ENCODE results near the gene PRR16. TPM values are rescaled to one million over a fixed set of nuclear protein-coding genes. Genes with fewer than 3 reads are reported as not detected.
"Not testable (repeated sequence)": the region's sequence is repeated elsewhere in the genome, so short reads cannot be mapped to it uniquely, and the experiment has no call there.

Gene PRR16
- 1 to 10 TPM; 4.3 to 6.0 TPM for total RNA-seq
- long read RNA-seq, donor 1, partial matches to known transcripts, result 3 of 5 reads
- long read RNA-seq, donor 1, other reads (novel, unspliced or antisense), result 2 of 5 reads
- long read RNA-seq, donor 2, partial matches to known transcripts, result 0 of 3 reads
- long read RNA-seq, donor 2, other reads (novel, unspliced or antisense), result 3 of 3 reads

DNA sequence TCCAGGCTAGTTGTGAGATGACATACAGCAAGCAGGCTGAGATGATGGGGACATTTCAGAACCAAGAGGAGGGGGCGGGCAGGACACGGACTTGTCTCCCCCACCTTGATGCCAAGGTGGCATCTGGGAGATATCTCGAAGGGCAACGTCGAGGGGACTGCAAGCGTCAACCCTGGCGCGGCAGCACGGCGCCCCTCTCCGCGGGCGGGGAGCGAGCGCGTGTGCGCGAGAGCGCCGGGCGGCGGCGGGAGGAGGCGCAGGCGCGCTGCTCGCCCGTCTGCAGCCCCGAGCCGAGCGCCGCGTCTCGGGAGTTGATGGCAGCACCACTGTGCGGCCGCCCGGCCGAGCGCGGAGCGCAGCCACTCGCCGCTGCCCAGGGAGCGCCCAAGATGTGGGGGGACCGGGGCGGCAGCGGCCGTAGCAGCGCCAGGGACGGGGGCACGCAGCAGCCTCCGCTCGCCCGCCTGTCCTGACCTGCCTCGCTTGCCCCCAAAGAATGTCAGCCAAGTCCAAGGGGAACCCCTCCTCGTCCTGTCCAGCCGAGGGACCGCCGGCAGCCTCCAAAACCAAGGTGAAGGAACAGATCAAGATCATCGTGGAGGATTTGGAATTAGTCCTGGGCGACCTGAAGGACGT lies at the start of gene PRR16:
Gene PRR16 (plus strand): TSS at position 310 of the 636 bp plus-strand sequence.
- intact Hi-C loops (cut with DNase I), result no loop called here
- peak; percentile 86 for DNase-seq (ENCODE audit: low spot score)

DNA sequence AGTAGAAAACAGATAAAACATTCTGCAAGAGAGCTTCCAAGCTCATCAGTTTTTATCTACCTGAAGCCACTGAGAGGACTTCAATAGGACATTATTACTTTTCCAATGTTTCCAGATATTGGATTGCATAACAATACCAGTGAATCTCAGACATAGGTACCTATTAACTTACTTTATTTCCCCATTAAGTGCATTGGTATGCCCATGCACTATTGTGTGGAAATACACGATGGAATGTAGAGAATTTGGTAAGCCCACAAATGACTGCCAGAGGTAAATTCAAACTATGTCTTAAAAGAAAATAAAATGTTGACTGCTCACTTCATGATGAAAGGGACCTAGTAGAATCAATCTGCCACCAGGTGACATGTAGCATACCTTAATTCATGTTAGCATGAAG lies 48.1 kb upstream of the PRR16 start:
- intact Hi-C loops (cut with DNase I), result no loop called here
- DNase-seq (ENCODE audit: low spot score), result no peak

DNA sequence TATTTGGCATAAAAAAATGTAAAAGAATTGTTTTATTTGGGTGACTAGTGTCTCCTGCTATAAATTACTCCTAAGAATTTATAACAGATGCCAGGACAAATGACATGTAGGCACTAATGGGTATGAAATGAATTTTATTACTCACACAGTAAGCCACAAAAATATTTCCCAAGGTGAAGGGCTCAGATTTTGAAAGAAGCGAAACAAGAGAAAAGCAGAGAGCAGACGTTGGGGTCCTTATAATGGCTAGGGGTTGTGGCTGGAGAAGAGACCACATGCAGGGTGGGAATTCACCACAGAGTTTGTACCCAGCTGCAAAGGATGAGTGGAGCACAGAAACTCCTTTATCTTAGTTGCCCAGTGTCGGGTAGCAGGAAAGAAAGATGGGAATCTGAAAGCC lies 45.0 kb upstream of the PRR16 start:
- intact Hi-C loops (cut with DNase I), result no loop called here
- no peak for DNase-seq (ENCODE audit: low spot score)

DNA sequence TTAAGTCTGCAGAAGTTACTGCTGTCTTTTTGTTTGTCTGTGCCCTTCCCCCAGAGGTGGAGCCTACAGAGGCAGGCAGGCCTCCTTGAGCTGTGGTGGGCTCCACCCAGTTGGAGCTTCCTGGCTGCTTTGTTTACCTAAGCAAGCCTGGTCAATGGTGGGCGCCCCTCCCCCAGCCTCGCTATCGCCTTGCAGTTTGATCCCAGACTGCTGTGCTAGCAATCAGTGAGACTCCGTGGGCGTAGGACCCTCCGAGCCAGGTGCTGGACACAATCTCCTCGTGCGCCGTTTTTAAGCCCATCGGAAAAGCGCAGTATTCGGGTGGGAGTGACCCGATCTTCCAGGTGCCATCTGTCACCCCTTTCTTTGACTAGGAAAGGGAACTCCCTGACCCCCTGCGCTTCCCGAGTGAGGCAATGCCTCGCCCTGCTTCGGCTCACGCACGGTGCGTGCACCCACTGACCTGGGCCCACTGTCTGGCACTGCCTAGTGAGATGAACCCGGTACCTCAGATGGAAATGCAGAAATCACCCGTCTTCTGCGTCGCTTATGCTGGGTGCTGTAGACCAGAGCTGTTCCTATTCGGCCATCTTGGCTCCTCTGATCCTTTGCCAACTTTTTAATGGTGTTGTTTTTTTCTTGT lies 37.3 kb upstream of the PRR16 start:
- intact Hi-C loops (cut with DNase I), result not testable (repeated sequence)

DNA sequence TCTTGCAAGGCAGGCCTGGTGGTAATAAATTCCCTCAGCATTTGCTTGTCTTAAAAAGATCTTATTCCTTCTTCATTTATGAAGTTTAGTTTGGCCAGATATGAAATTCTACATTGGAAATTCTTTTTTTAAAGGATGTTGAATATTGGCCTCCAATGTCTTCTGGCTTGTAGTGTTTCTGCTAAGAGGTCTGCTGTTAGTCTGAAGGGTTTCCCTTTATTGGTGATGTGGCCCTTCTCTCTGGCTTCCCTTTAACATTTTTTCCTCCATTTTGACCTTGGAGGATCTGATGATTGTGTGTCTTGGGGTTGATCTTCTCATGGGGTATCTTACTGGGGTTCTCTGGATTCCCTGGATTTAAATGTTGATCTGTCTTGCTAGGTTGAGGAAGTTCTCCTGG lies 33.5 kb upstream of the PRR16 start:
- intact Hi-C loops (cut with DNase I), result no loop called here
- no peak for DNase-seq (ENCODE audit: low spot score)

More for the DNA sequence above, 37.3 kb upstream of the PRR16 start:
- not testable (repeated sequence) for DNase-seq (ENCODE audit: low spot score)

DNA sequence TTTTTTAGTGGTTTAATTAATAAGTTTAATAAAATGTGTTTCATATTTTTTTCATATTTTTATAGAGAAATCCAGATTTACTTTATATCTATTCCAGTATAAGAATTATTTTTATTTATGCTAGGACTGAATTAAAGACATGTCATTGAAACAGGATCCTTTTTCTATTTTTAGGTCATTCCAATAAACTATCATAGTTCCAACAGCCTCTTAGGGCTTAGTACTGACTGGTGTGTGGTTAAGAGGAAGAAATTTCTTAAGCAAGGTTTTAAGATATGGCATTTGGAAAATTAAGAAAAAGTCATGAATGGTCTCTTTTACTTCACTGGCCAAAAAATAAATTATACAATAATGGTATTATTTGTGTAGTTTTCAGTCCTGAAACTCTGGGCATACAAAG lies 31.2 kb upstream of the PRR16 start:
- intact Hi-C loops (cut with DNase I), result no loop called here
- DNase-seq (ENCODE audit: low spot score), result no peak

DNA sequence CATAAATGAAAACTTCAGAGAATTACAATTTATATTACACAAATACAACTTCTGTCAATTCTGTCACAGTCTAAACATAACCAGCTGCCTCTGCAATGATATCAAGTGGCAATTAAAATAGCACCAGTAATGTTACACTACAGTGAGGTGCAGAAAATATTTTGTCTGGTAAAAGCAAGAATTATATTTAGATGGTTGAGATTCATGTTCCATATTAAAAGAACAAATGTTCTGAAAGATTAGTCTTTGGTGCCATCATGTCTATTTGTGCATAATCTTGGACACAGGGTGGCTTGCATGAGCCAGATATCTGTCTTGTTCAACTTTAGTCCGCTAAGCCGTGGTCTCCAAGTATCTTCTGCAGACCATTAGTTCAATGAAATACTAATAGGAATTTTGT lies 29.0 kb upstream of the PRR16 start:
- intact Hi-C loops (cut with DNase I), result no loop called here
- no peak for DNase-seq (ENCODE audit: low spot score)

DNA sequence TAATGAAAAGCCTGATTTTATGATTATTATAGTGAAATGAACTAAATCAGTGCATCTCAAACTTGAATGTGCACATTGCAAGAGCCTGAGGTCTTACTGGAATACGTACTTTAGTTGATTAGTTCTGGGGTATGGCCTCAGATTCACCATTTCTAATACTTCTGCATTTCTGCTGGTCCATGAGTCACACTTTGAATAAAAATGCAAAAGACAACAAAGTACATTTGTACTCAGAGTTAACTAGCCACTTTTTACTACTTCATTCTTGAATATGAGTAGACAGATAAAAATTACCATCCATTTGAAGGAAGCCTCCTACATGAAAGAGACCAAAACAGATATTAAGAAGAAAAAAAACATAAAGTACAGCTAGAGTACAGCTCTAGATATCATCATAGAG lies 27.1 kb upstream of the PRR16 start:
- DNase-seq (ENCODE audit: low spot score), result no peak
- intact Hi-C loops (cut with DNase I), result no loop called here

DNA sequence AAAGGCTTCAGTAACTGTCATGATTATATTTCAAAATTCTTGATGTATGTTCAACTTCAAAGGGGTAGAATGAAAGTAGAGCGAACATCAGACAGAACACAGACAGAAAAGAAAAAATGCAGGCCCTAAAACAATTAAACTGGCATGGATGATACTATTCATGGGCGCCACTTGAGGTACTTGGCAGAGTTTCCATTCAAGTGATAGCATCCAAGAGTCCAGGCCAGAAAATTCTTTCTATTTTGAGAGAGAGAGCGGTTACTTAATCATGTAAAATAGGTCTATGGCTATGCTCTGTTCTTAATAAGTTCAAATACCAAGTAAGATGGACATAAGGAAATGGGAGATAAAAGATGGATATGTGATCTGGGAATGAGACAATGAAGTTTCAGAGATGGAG lies 21.4 kb upstream of the PRR16 start:
- intact Hi-C loops (cut with DNase I), result no loop called here
- no peak for DNase-seq (ENCODE audit: low spot score)

DNA sequence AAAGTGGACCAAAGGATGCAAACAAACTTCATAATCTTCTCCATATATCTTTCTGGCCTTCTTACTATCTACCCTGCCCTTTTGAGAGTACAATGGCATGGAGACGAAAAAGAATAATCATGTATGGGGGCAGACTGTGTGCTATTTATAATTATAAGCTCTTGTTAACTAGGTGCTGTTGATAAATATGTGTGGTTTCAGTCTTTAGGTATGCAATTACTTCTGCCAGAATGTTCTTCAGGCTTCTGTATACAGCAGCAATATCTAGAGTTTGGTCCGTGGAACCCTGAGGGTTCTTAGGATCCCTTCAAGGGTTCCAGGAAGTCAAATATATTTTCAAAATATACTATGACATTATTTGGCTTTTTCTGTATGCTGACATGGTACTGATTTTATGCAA lies 20.5 kb upstream of the PRR16 start:
- intact Hi-C loops (cut with DNase I), result no loop called here
- DNase-seq (ENCODE audit: low spot score), result no peak

DNA sequence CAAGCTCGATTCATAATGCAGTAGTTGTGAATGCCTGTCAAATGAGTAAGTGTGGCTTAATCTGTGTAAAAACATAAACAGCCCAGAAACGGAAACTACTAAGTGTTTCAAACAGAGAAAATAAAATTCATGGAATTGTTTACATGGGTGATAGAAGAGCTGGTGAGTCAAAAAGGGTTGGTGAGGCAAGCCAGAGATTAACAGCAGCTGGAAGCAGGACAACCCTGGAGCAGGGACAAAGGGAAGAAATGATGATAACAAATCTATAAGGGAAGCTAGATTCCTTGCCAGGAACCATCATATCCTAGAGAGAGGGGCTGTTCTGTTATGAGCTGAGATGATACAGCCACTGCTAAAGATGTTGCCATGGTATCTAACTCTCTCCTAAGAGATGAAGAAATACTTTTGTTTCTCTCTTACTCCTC lies 18.0 kb upstream of the PRR16 start:
- DNase-seq (ENCODE audit: low spot score), result no peak
- intact Hi-C loops (cut with DNase I), result no loop called here

DNA sequence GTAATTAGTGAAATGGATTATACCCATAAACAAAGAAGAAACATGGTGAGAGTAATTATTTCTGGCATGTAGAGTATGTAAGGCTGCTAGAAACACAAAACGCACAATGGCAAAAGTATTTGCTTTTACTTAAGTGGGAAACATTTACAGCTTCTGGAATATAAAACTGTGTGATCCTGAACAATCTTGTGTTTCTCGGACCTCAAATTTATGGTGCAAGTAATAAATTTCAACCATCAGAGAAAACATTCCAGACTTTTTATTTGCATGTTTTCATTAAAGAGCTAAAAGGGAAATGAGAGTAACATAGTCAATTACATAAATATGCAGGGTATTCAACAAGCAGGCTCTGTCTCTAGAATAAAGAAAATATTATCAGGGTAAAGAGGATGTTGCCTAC lies 17.2 kb upstream of the PRR16 start:
- DNase-seq (ENCODE audit: low spot score), result no peak
- intact Hi-C loops (cut with DNase I), result no loop called here

DNA sequence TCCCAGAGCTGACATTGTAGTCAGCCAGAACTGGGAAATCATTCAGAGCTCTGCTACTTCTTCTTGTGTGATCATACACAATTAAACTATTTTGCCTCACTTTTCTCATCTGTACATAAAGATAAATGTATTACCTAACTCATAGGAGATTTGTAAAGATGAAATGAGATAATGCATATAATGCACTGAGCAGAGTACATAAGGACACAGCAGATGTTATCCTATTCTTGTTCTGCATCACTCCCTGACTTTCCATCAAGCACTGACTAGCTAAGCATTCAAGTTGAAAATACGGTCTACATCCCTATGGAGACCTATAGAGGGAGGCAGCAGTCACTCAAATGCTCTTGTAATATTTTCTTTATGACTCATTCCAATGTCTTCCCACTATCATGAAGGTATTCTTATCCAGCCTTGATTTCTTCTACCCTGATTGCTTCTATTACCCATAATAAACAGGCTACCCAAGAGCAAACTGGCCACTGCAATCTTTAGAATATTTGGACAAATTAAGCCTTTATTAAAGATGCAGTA lies 16.3 kb upstream of the PRR16 start:
- DNase-seq (ENCODE audit: low spot score), result no peak
- intact Hi-C loops (cut with DNase I), result no loop called here

DNA sequence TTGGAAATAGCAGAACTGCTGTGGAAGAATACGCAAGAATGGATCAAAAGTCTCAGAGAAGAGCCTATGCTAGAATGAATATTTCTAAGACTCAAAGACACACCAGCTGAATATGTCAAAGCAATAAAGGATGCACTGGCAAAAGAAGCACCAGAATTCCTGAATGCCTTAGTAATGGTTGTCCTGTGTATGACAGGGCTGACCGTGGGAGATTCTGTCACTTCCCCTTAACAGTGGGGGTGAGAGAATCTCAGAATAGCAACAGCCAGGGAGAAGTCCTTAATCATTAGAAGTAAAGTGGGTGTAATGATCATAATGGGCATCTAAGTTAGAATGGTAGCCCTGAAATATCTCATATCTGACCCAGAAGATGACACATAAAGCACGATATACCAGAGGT lies 14.6 kb upstream of the PRR16 start:
- DNase-seq (ENCODE audit: low spot score), result no peak
- intact Hi-C loops (cut with DNase I), result no loop called here

DNA sequence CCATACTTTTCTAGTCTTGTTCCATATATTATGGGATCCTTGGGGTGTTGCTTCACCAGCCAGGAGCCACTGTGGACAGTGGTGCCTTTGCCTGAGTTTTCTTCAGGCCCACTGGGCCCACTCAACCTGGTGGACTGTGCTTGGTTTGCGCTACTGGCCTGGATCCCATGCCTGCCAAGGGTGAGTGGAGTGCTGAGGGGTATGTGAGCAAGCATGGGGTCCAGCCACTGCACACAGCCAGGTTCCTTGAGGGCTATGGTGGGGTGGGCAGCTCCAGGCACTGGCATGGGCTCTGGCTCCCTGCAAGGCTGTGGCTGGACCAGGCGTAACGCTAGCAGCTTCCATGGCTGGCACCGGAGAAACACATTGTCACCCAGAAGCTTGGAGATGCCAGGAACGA lies 13.2 kb upstream of the PRR16 start:
- no peak for DNase-seq (ENCODE audit: low spot score)
- intact Hi-C loops (cut with DNase I), result no loop called here

DNA sequence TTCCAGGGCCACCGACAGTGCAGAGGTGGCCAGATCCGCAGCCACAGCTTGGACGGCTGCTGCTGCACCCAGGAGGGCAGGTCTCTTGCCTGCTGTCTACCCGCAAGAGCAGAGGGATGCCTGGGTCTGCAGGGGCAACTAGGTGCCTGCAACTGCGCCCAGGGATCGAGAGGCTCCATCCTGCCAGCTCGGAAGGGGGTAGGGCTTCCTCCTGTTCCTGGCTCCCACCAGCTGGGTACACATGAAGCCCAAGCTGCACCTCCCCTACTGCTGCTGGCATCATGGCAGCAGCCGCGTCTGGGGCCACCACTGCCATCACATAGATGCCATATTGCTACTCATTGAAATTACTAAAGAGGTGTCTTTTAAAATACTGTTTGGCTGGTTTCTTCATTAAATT lies 12.7 kb upstream of the PRR16 start:
- no peak for DNase-seq (ENCODE audit: low spot score)
- intact Hi-C loops (cut with DNase I), result no loop called here

DNA sequence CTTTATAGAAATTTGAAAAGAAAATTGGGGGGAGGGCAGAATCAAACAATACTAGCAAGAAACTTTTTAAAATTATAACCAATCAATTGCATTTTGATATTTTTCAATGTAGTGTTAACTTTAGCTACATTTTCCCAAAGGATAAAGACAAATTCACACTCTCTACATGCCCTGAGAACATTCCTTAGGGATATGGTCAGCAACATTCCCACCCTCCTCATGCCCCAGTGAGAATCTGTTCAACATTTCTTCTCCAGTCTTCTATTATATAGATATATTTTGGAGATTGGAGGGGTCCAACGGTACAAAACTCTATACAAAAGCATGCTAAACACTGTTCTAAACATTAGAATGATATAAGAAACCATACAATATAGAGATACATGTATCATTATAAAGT lies 11.6 kb upstream of the PRR16 start:
- intact Hi-C loops (cut with DNase I), result no loop called here
- no peak for DNase-seq (ENCODE audit: low spot score)

DNA sequence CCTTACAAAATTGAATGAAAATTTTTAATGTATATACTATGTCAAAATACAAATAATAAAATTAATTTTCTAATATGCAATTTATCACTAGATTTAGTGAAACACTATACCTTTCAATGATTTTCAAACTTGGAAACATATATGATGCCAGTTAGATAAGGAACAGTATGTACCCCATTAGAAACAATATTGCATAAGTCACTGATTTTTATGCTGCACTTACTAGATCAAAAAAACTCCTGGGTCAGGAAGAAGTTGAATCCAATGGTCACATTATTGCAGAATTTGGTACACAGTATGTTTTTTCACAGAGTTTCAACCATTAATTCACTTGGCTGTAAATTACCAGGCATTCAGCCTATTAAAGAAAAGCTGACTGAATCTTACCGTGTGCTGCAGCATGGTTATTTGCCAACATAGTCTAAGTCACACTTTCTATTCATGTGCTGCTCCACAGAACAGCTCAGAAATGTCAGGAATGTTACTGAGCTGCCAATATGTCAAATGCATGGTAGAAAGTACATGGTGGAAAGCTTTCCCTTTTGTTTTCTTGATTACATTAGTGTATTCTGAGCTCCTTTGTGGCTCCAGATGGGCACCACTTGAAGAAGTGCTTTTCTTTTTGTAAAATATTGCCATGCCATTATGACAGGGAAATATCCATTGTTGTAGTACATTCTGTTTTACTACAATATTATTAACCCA lies 9.9 kb upstream of the PRR16 start:
- intact Hi-C loops (cut with DNase I), result no loop called here
- DNase-seq (ENCODE audit: low spot score), result no peak

DNA sequence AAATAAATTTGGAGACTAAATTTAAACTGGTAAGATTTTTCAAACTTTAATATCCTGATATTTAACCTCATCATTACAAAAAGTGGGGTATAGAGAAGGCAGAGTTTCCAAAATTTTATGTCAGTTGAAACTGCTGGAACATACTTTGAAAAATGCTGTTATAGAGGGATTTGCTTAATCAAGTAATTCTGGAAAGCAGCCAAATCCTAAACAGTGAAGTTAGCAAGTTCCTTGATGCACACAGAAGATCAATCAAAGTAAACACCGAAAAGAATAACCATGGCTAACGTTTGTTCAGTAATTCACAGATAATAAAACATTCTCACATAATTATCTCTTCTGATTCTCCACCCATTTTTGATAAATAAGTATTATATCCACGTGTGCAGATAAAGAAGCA lies 8.1 kb upstream of the PRR16 start:
- intact Hi-C loops (cut with DNase I), result no loop called here
- DNase-seq (ENCODE audit: low spot score), result no peak

DNA sequence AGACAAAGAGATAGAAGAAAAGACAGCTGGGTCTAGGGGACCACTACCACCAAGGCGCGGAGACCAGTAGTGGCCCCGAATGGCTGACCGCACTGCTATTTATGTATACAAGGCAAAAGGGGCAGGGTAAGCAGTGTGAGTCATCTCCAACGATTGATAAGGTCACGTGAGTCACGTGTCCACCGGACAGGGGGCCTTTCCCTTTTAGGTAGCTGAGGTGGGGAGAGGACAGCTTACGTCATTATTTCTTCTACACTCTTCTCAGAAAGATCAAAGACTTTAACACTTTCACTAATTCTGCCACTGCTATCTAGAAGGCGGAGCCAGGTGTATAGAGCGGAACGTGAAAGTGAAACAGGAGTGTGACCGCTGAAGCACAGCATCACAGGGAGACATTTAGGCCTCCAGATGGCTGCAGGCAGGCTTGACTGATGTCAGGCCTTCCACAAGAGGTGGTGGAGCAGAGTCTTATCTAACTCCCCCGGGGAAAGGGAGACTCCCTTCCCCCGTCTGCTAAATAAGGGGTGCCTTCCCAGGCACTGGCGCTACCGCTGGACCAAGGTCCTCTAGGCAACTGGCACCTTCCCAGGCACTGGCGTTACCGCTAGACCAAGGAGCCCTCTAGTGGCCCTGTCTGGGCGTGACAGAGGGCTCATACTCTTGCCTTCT lies 6.1 kb upstream of the PRR16 start:
- peak; percentile 91 for DNase-seq (ENCODE audit: low spot score)
- intact Hi-C loops (cut with DNase I), result no loop called here
